NCI-H510A (cell line): ENCODE results near the gene GSAP.

Source experiments
- DNase-seq: peaks from one replicate; lab custom pipeline; 2025; lab: John Stamatoyannopoulos, UW

The GSAP gene

GRCh38 chr7:77409005-77409738 is 7.0 kb downstream of the GSAP start:
- DNase-seq: no peak

DNA sequence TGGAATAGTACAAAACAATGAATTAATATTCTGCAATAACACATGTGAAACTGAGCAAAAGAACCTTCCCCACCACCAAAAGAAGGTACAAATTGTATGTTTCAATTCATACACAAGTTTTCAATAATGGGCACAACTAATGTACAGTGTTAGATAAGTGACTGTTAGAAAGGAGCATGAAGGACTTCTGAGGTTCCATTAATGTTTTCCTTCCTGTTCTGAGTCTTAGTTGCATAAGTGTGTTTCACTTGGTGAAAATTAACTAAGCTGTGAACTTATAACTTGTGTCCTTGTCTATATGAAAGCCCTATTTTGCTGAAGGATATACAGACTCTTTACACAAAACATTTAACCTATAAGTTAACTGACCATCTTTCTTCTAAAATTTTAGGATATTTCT is 8.2 kb downstream of the GSAP start:
- DNase-seq: no peak

- DNase-seq: no peak
Observed at GRCh38 chr7:77406421-77406820, 9.7 kb downstream of the GSAP start.

- no peak for DNase-seq
Observed at GRCh38 chr7:77404641-77405040, 11.5 kb downstream of the GSAP start.

DNA sequence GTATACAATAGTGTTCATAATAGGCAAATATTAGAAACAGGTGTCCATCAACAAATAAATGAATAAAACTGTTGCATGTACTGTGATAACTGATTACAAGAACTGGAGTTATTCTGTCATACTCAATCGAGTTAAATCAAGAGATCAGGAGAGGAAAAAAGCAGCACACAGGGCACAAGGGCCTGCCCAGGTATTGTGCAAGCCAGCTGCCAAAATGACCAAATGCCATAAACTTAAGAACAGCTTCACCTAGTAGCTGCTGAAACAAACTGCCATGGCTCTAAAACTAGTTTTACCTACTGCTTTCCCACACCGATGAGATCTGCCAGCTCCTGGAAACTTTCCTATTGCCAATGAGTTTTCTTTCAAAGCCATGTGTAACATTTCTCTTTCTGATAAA is 12.2 kb downstream of the GSAP start:
- DNase-seq: no peak

GRCh38 chr7:77402818-77403217 is 13.3 kb downstream of the GSAP start:
- no peak for DNase-seq

DNA sequence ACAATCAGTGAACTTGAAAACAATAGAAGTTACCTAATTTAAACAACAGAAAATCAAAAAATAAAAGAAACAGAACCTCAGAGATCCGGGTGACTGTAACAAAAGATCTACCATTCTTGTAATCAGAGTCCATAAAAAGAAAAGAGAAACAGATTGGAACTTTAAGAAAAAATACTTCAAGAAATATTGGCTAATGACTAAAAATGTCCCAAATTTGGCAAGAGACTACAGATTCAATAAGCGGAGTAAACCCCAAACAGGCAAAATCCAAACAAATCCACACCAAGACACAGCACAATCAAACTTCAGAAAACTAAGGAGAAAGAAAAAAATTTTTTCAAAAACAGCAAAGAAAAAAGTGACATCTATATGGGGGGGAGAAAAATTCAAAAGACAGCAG is 15.1 kb downstream of the GSAP start:
- no peak for DNase-seq

DNA sequence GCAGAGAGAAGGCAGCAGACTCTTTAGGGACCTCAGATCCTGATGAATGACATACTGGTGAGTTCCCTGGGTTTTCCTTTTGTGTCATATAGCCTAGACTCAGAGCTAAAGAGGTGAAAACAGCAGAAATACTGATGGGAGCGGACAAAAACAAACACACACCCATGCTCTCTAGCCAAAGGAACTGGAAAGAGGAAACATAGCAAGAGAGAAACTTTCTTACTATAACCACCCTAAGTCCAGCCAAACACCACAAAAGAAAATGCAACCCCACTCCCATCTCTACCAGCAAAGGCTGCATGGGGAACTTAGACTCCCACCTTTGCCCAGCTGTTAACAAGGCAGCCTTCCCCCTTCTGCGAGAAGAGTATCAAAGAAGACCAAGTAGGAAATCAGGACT is 16.3 kb downstream of the GSAP start:
- DNase-seq: no peak

- no peak for DNase-seq
Observed at GRCh38 chr7:77396894-77397547, 19.1 kb downstream of the GSAP start.

GRCh38 chr7:77395626-77396025 is 20.5 kb downstream of the GSAP start:
- DNase-seq: peak; percentile 12

DNA sequence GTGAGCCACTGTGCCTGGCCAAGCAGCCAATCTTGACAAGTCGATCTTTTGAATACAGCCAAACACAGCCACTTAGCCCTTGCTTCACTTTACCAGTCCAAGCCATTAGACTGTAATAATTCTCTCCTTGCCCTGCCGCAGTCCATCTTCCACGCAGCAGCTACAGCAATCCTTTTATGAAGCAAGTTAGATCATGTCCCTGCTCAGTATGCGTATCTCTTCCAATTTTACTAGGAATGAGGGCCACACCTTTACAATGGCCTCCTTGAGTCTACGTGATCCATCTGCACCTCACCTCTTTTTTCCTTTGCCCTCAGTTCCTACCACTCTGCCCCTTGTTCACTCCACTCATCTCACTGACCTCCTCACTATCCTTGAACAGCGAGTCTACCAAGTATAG is 22.2 kb downstream of the GSAP start:
- DNase-seq: no peak

- DNase-seq: no peak
Observed at GRCh38 chr7:77393261-77393660, 22.9 kb downstream of the GSAP start.

DNA sequence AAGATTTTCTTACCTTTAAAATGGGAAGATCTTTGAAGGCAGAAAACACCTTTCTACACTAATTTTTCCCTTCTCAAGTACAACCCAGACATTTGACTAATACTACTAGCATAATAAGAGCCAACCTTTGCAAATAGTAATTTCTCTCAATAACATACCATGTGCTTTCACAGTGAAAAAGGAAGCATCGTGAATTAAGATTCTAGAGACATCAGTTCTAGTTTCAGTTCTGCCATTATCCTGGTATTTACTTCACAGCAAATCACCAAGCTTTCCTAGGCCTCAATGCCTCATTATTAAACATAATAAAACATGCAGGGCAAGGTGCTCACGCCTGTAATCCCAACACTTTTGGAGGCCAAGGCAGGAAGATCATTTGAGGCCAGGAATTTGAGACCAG is 24.9 kb downstream of the GSAP start:
- DNase-seq: no peak

GRCh38 chr7:77388055-77388641 is 28.0 kb downstream of the GSAP start:
- DNase-seq: no peak

DNA sequence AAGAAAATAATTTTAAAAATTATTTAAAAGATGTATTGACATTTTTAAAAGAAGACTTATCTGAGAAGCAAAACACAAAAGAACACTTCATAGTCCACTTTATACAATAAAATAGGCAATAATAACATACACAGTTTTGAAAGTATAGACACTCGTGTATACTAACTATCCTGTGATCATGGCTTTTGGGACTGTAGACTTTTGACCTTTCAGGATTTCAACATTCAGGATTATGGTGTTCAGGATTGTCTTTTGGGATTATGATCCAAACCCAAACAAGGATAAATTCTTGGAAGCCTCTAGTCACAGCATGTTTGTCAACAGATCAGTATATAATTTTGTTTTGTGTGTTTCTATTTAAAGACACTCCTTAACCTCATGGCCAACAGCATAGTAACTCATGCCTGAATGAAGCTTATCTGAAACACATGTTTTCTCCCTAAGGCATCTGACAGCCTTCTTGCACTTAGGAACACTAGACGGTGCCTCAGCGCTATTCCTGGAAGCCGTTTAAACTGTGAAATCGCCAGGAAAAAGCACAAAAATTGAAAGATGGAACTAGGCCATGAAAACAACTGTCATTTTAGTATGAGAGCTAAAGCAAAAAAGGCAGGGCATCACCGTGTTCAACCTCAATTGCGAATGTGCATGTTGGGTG is 29.9 kb downstream of the GSAP start:
- DNase-seq: no peak

GRCh38 chr7:77383333-77383740 is 32.8 kb downstream of the GSAP start:
- no peak for DNase-seq

DNA sequence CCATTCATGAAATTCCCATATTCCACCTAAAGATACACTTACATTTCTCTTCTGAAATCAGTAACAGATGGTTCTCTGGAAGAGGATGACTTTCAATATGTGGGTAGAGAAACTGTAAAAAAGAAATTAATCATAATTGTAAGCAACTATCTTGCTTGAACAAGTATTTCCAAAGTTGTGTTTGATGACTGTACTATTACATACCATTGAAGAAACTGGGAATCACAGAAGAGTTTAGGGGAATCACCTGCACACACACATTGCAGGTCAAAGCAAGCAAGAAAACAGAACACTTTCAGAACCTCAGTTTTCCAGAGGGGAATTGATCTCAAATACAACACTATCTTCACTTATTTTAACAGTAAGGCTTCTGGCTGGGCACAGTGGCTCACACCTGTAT is 33.6 kb downstream of the GSAP start:
- no peak for DNase-seq

DNA sequence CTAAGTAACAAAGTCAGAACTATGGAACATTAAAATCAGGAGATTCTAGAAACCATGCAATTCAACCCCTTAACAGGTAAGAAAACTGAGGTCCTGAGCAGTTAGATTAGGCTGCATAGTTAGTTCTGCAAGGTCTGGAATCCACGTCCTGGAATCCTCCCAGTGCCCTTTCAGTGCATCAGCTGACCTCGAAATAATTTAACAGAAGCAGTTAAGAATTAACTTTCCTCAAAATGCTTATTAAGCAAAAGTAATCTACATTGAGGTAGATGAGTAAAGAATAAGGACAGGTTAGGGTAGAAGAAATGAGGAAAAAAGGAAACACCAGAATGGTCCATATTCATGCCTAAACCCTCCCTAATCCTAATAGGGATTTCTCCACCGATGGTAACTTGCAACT is 37.6 kb downstream of the GSAP start:
- DNase-seq: no peak

- DNase-seq: no peak
Observed at GRCh38 chr7:77370606-77371005, 45.5 kb downstream of the GSAP start.

- no peak for DNase-seq
Observed at GRCh38 chr7:77368974-77369373, 47.2 kb downstream of the GSAP start.

- no peak for DNase-seq
Observed at GRCh38 chr7:77367976-77368375, 48.2 kb downstream of the GSAP start.

DNA sequence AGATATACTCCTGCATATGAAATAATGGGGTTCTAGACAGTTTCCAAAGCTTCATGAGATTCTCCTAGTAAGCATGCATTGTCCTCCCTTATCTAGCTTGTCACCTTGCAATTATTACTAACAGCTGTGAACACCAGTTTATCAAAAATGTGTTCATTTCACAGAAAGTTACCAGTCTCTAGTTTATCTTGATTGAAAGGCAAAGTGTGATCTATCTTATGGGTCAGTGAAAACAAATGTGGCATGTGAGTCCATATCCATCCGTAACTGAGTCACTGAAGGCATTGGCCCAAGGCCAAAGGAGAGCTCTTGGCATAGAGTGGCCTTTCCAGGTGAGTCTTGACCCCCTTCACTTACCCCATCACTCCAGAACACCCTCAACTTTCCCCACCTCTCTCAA is 53.2 kb downstream of the GSAP start:
- no peak for DNase-seq

DNA sequence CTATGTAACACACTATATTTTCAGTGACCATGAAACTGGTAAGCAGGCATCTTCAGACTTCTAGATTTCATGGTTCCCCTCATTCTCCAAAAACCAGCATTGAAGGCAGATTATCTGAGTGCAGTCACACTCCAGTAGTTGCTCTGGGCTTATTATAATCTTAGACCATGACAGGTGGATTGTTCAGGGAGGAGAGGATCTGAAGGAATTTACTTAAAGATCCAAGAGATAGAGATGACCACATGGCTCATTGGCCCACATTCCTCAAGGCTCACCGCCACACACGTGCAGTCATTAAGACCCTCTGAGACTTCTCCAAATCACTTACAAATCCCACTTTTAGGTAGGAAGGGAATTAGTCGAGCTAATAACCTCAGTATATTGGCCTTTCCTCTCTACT is 55.2 kb downstream of the GSAP start:
- no peak for DNase-seq
